Right atrium auricular region (tissue), 2 donors: Measurements from ENCODE around the gene ICAM3. TPM values are rescaled to one million over a fixed set of nuclear protein-coding genes. Genes with fewer than 3 reads are reported as not detected.

Source experiments
- DNase-seq: peaks from one replicate; pipeline ENCODE4 v3.0.0-alpha.2; 2019; ENCODE audit warnings: low spot score
- H3K27ac ChIP-seq, 2 donors: fragments of 200-600 bp; sonication (generic); 1 replicate in 1 of 2; 2 replicates in 1 of 2; pipeline ENCODE4 v1.5.1; 2016 to 2019
- H3K27me3 ChIP-seq, 2 donors: fragments of 200-600 bp; sonication (generic); one replicate each; pipeline versions ENCODE4 v1.5.1 to v1.6.0; 2017 to 2019
- H3K36me3 ChIP-seq: fragments of 200-600 bp; sonication (generic); one replicate; pipeline ENCODE4 v1.5.1; 2016
- H3K4me1 ChIP-seq, 2 donors: fragments of 200-600 bp; sonication (generic); one replicate each; pipeline versions ENCODE4 v1.5.1 to v1.6.0; 2017 to 2019
- H3K4me3 ChIP-seq, 2 donors: fragments of 200-600 bp; sonication (generic); 1 replicate in 1 of 2; 2 replicates in 1 of 2; pipeline ENCODE4 v1.5.1; 2017 to 2019; ENCODE audit warnings: mild to moderate bottlenecking in 1 of 2, moderate library complexity in 1 of 2
- H3K9me3 ChIP-seq, 2 donors: fragments of 200-600 bp; sonication (generic); one replicate each; pipeline ENCODE4 v1.5.1; 2019
- total RNA-seq, 2 donors: library from RNA; depleted of rRNA; stranded (reverse); fragments of >200 nt; gene quantifications; one replicate each; pipeline ENCODE4 v1.1.0, GENCODE V29; 2016
- TF ChIP-seq, protein P1 (sequence below), 2 donors: fragments of 200-600 bp; sonication (generic); IDR thresholded peaks; one replicate each; pipeline ENCODE4 v1.5.1; 2019; ENCODE audit warnings: antibody characterized with exemption in 2 of 2

ICAM3 gene
- total RNA-seq, 2 donors from 2014 or later = 5.3 to 7.1 TPM

DNA sequence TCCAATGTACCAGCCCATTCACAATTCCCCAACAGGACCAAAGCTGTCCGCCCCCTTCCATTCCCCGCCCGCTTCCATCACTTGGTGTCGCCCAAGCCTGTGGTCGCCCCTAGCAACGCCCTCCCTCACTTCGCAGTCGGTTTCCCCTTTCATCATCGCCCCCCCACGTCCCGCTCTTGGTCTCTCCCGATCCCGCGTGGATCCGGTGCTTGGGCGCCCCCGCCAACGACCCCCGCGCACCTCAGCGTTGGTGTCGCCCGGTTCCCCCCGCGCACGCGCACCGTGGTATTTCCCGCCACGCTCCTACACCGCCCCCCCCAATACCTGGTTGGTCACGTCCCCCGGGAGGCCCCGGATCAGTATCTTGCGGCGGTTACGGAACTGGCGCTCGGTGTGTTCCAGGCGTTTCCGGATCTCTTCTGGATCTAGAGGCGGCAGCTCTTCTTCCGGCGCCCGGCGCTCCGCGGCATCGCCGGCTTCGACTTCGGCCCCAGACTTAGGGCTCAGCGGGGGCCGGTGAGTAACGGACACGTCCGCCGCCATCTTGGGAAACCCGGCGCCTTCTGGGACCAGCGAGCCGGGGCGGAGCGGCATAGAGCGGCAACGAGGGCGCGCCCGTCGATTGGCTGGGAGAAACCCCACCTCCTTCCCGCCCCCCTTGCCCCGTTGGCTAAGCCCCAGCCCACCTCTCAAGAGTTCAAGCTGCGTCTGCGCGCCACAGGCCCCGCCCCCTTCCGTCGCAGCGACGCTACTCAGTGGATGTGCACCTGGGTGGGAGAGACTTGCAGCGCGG lies 6.3 kb downstream of the ICAM3 start, which contains the start of gene RAVER1:
Gene RAVER1 (minus strand): TSS at position 565 of the 793 bp plus-strand sequence. CDS start 22 bp downstream, at position 543.
- Histone ChIP-seq H3K27me3 (no peaks in the 10 kb centered on the region), H3K27ac (peak within 1 kb of the TSS; percentile 89 to 93), H3K4me1 (peaks cover 0 to 36% of the 10 kb centered on the region in 2 donors), H3K36me3 (peaks cover 24% of the 10 kb centered on the region), H3K4me3 (peak within 1 kb of the TSS; percentile 67 to 74), H3K9me3 (no peaks in the 10 kb centered on the region)
- TF ChIP-seq, protein P1, sequence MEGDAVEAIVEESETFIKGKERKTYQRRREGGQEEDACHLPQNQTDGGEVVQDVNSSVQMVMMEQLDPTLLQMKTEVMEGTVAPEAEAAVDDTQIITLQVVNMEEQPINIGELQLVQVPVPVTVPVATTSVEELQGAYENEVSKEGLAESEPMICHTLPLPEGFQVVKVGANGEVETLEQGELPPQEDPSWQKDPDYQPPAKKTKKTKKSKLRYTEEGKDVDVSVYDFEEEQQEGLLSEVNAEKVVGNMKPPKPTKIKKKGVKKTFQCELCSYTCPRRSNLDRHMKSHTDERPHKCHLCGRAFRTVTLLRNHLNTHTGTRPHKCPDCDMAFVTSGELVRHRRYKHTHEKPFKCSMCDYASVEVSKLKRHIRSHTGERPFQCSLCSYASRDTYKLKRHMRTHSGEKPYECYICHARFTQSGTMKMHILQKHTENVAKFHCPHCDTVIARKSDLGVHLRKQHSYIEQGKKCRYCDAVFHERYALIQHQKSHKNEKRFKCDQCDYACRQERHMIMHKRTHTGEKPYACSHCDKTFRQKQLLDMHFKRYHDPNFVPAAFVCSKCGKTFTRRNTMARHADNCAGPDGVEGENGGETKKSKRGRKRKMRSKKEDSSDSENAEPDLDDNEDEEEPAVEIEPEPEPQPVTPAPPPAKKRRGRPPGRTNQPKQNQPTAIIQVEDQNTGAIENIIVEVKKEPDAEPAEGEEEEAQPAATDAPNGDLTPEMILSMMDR (IDR thresholded peaks at IDR 0.05) = no peak
- DNase-seq = peak; percentile 98

- DNase-seq = no peak
- Histone ChIP-seq H3K4me3 (peak overlapping the region; percentile 67 to 74), H3K27ac (peak overlapping the region in 1 of 2 donors; percentile 93), H3K9me3 (no peaks in the 10 kb centered on the region), H3K36me3 (peaks cover 32% of the 10 kb centered on the region), H3K27me3 (no peaks in the 10 kb centered on the region), H3K4me1 (peaks cover 0 to 36% of the 10 kb centered on the region in 2 donors)
- TF ChIP-seq, protein P1 (IDR thresholded peaks at IDR 0.05) = peak in 1 of 2 donors; percentile 18
Observed at GRCh38 chr19:10332158-10332964, 7.1 kb downstream of the ICAM3 start.

- no peak overlapping the region for H3K4me3 ChIP-seq
- peaks cover 0 to 25% of the 10 kb centered on the region in 2 donors for H3K4me1 ChIP-seq
- no peaks in the 10 kb centered on the region for H3K9me3 ChIP-seq
- H3K27ac ChIP-seq = no peak overlapping the region
- TF ChIP-seq, protein P1 (IDR thresholded peaks at IDR 0.05) = no peak
- peaks cover 59% of the 10 kb centered on the region for H3K36me3 ChIP-seq
- no peaks in the 10 kb centered on the region for H3K27me3 ChIP-seq
- DNase-seq = no peak
Observed at GRCh38 chr19:10329555-10329954, 9.9 kb downstream of the ICAM3 start.

DNA sequence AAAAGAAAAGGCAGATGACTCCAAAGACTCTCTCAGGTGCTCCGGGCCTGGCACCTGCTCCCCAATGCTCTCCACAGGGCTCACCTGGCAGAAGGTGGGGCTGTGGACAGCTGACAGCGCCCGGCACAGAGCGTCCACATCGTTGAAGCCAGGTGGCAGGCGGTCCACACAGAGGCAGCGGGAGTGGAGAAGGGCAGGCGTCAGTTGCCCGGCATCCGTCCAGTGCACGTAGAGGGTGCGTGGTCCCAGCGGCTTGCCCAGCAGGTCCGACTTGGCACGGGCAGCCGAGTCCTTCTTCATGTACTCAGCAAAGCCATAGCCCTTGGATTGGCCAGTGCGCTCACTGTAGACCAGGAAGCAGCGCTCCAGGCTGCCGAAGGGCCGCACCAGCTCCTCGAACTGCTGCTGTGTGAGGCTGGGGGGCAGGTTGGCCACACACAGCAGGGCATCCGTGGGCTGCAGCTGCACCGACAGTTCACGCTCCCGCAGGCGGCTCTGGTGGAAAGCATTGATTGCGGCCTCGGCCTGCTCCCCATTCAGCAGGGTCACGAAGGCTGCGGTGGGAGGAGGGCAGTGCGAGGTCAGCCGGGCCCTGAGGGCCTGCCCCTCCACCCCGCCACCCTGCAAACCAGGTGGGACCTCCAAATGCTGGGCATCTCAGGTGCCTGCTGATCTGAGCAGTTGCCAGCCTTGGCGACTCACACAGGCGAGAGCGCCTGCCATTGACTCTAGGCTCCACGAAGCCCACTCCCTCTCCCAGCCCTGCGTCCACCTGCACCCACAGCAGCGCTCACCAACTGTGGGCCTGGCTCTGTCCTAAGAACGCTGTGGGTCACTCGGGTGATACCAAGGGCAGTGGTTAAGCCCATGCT lies 10.6 kb downstream of the ICAM3 start:
- DNase-seq = no peak
- Histone ChIP-seq H3K4me3 (no peak overlapping the region), H3K36me3 (peaks cover 66% of the 10 kb centered on the region), H3K27ac (no peak overlapping the region), H3K4me1 (peaks cover 0 to 17% of the 10 kb centered on the region in 2 donors), H3K27me3 (no peaks in the 10 kb centered on the region), H3K9me3 (no peaks in the 10 kb centered on the region)
- TF ChIP-seq, protein P1 (IDR thresholded peaks at IDR 0.05) = no peak

DNA sequence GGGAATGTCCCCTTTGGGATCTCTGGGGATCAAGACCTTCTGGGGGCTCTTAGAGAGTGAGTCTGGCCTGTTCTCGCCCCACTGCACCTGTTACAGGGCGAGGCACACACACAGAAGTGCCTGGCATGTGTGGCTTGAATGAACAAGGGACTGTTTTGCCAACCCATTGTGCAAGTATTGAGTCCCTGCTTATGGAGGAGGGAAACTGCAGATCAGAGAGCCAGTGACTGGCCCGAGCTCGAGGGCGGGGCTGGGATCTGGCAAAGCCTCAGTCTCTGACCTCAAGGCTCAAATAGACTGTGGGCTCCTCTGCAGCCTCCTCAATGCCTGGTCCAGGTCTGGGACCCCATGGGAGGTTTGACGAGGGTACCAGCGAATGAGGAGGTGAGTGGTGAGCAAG lies 11.6 kb downstream of the ICAM3 start:
- TF ChIP-seq, protein P1 (IDR thresholded peaks at IDR 0.05) = no peak
- no peaks in the 10 kb centered on the region for H3K9me3 ChIP-seq
- no peak overlapping the region for H3K4me3 ChIP-seq
- peaks cover 74% of the 10 kb centered on the region for H3K36me3 ChIP-seq
- no peak for DNase-seq
- peaks cover 0 to 12% of the 10 kb centered on the region in 2 donors for H3K4me1 ChIP-seq
- H3K27ac ChIP-seq = no peak overlapping the region
- no peaks in the 10 kb centered on the region for H3K27me3 ChIP-seq
